IMR-90 (cell line): ENCODE data around the gene SCGB1C1. TPM values are rescaled to one million over a fixed set of nuclear protein-coding genes. Genes with fewer than 3 reads are reported as not detected.

Source experiments
- ATAC-seq: fragments of 200-7000 bp; cut with Tn5 transposase; 2 replicates; pipeline ENCODE4 v1.9.1; 2020; ENCODE audit warnings: low read depth, mild to moderate bottlenecking, moderate library complexity
- BruUV-seq: library from RNA; stranded (reverse); fragments of 400-500 nt; replicated peaks from 2 replicates; lab custom pipeline; 2021; lab: Mats Ljungman, UMichigan
- CTCF ChIA-PET: fragments of 300-600 bp; formaldehyde crosslinking; extraction: SDS; loops from one replicate; lab custom pipeline; 2021; ENCODE audit warnings: antibody characterized with exemption; lab: Yijun Ruan, JAX
- POLR2A ChIA-PET: fragments of 300-600 bp; sonication (Branson Sonifier 250); formaldehyde crosslinking; loops from one replicate; lab custom pipeline; 2022; ENCODE audit warnings: antibody characterized with exemption; ENCODE audit not compliant: unreplicated experiment; lab: Charles Lee
- DNase-seq: peaks from one replicate; pipeline ENCODE4 v3.0.0; 2013
- H2AFZ ChIP-seq: replicated peaks from 2 replicates; pipeline ENCODE3; 2013; ENCODE audit warnings: low read length, mild to moderate bottlenecking; ENCODE audit not compliant: poor library complexity
- H2AK5ac ChIP-seq: 2 replicates; pipeline ENCODE4 v1.6.1; 2013; ENCODE audit warnings: low read depth, low read length, inconsistent platforms
- H2AK9ac ChIP-seq: replicated peaks from 2 replicates; pipeline ENCODE3; 2013; ENCODE audit warnings: mild to moderate bottlenecking, low read depth, low read length, moderate library complexity; ENCODE audit not compliant: poor library complexity
- H2BK120ac ChIP-seq: 2 replicates; pipeline ENCODE4 v1.6.1; 2013; ENCODE audit warnings: low read depth, low read length, inconsistent platforms
- H2BK15ac ChIP-seq: 3 replicates; pipeline ENCODE4 v1.6.1; 2013; ENCODE audit warnings: low read depth, low read length, inconsistent platforms
- H2BK20ac ChIP-seq: 2 replicates; pipeline ENCODE4 v1.6.1; 2013; ENCODE audit warnings: low read depth, mild to moderate bottlenecking, inconsistent platforms, low read length, moderate library complexity
- H2BK5ac ChIP-seq: 2 replicates; pipeline ENCODE4 v1.6.1; 2013; ENCODE audit warnings: mild to moderate bottlenecking, low read depth, low read length, inconsistent platforms; ENCODE audit not compliant: poor library complexity, severe bottlenecking
- H3K14ac ChIP-seq: replicated peaks from 2 replicates; pipeline ENCODE4 v1.6.1; 2013; ENCODE audit warnings: low read depth, low read length, inconsistent platforms
- H3K18ac ChIP-seq: 2 replicates; pipeline ENCODE4 v1.6.1; 2013; ENCODE audit warnings: low read depth, low read length, control low read depth
- H3K23ac ChIP-seq: 2 replicates; pipeline ENCODE4 v1.6.1; 2013; ENCODE audit warnings: low read depth, low read length, inconsistent platforms
- H3K27ac ChIP-seq: 2 replicates; pipeline ENCODE4 v1.5.1; 2013; ENCODE audit warnings: mild to moderate bottlenecking, control low read depth, low read length; ENCODE audit not compliant: insufficient read depth
- H3K27me3 ChIP-seq: 2 replicates; pipeline ENCODE4 v1.6.1; 2013; ENCODE audit warnings: low read length; ENCODE audit not compliant: control insufficient read depth, insufficient read depth
- H3K36me3 ChIP-seq: 2 replicates; pipeline ENCODE4 v1.6.1; 2013; ENCODE audit warnings: low read length, mixed read lengths; ENCODE audit not compliant: control insufficient read depth, insufficient read depth
- H3K4ac ChIP-seq: 2 replicates; pipeline ENCODE4 v1.6.1; 2013; ENCODE audit warnings: low read depth, low read length, inconsistent platforms
- H3K4me1 ChIP-seq: 2 replicates; pipeline ENCODE4 v1.6.1; 2013; ENCODE audit warnings: low read length, mixed read lengths; ENCODE audit not compliant: control insufficient read depth, insufficient read depth
- H3K4me2 ChIP-seq: 2 replicates; pipeline ENCODE4 v1.6.1; 2013; ENCODE audit warnings: low read depth, mild to moderate bottlenecking, control low read depth, low read length, moderate library complexity
- H3K4me3 ChIP-seq: 2 replicates; pipeline ENCODE4 v1.5.1; 2013; ENCODE audit warnings: low read depth, mild to moderate bottlenecking, control low read depth, low read length, moderate library complexity; ENCODE audit not compliant: insufficient read depth
- H3K56ac ChIP-seq: 2 replicates; pipeline ENCODE4 v1.6.1; 2013; ENCODE audit warnings: low read length, inconsistent platforms; ENCODE audit not compliant: insufficient read depth; ENCODE audit errors: extremely low read depth
- H3K79me1 ChIP-seq, 2 experiments: 2 replicates each; pipeline ENCODE4 v1.6.1; 2013; ENCODE audit warnings: low read length in 2 of 2, inconsistent platforms in 1 of 2, low read depth in 1 of 2
- H3K9ac ChIP-seq: 2 replicates; pipeline ENCODE4 v1.6.1; 2013; ENCODE audit warnings: low read depth, low read length, control low read depth
- H3K9me1 ChIP-seq: 2 replicates; pipeline ENCODE4 v1.6.1; 2013; ENCODE audit warnings: low read length, inconsistent platforms; ENCODE audit not compliant: insufficient read depth
- H3K9me3 ChIP-seq: 2 replicates; pipeline ENCODE4 v1.6.1; 2013; ENCODE audit warnings: low read length; ENCODE audit not compliant: control insufficient read depth, insufficient read depth
- H4K20me1 ChIP-seq: 2 replicates; pipeline ENCODE4 v1.6.1; 2013; ENCODE audit warnings: low read length, inconsistent platforms; ENCODE audit not compliant: insufficient read depth
- H4K5ac ChIP-seq: 2 replicates; pipeline ENCODE4 v1.6.1; 2013; ENCODE audit warnings: mild to moderate bottlenecking, low read depth, low read length, control low read depth
- H4K8ac ChIP-seq, 2 experiments: 2 replicates each; pipeline ENCODE4 v1.6.1; 2013; ENCODE audit warnings: low read depth in 2 of 2, low read length in 2 of 2, control low read depth in 1 of 2, inconsistent platforms in 1 of 2
- H4K91ac ChIP-seq: 2 replicates; pipeline ENCODE4 v1.6.1; 2013; ENCODE audit warnings: low read depth, low read length, inconsistent platforms; ENCODE audit not compliant: insufficient read depth
- CEBPB ChIP-seq: IDR thresholded peaks from 2 replicates; pipeline ENCODE4 v1.6.1; 2012; ENCODE audit warnings: low read depth, low read length, improper control_type of control experiment
- CHD1 ChIP-seq: IDR thresholded peaks from 2 replicates; pipeline ENCODE4 v1.6.1; 2012; ENCODE audit warnings: low read depth, low read length, improper control_type of control experiment
- NFE2L2 ChIP-seq: fragments of 150-350 bp; IDR thresholded peaks from 2 replicates; pipeline ENCODE4 v1.6.1; 2016; ENCODE audit warnings: low read depth, mild to moderate bottlenecking, low read length
- POLR2A ChIP-seq: IDR thresholded peaks from 2 replicates; pipeline ENCODE4 v1.6.1; 2012; ENCODE audit warnings: mild to moderate bottlenecking, low read depth, low read length
- RCOR1 ChIP-seq: IDR thresholded peaks from 2 replicates; pipeline ENCODE4 v1.6.1; 2012; ENCODE audit warnings: mild to moderate bottlenecking, low read length, improper control_type of control experiment; ENCODE audit not compliant: insufficient replicate concordance
- RFX5 ChIP-seq: IDR thresholded peaks from 2 replicates; pipeline ENCODE4 v1.8.0; 2012; ENCODE audit warnings: low read depth, mild to moderate bottlenecking, low read length, moderate library complexity
- SMC3 ChIP-seq: fragments of 150-350 bp; IDR thresholded peaks from 2 replicates; pipeline ENCODE4 v1.6.1; 2016; ENCODE audit warnings: low read depth, mild to moderate bottlenecking, antibody characterized with exemption, low read length, moderate library complexity
- USF2 ChIP-seq: fragments of 150-350 bp; IDR thresholded peaks from 2 replicates; pipeline ENCODE4 v1.6.1; 2017; ENCODE audit warnings: mild to moderate bottlenecking, antibody characterized with exemption, low read length, low read depth
- WGBS, 2 experiments: methylation state at CpG; one replicate each; pipeline versions ENCODE4 v1.1.5 to v1.1.7; 2013; ENCODE audit warnings: missing lambda C conversion rate in 2 of 2; ENCODE audit not compliant: insufficient read length in 1 of 2; ENCODE audit errors: extremely low coverage in 2 of 2; 5-methylcytosine and 5-hydroxymethylcytosine counted together
- dilution Hi-C: fragments of 300-500 bp; cut with HindIII; formaldehyde crosslinking; loops from one replicate; pipeline ENCODE4 v1.14.3; 2018; ENCODE audit warnings: low sequenced_read_pairs; ENCODE audit not compliant: unreplicated experiment
- in situ Hi-C: fragments of 300-500 bp; cut with MboI; formaldehyde crosslinking; loops from 3 replicates; pipeline ENCODE4 v1.14.3; 2019; ENCODE audit warnings: low sequenced_read_pairs, inconsistent platforms, mixed read lengths
- intact Hi-C: fragments of 100-400 bp; cut with micrococcal nuclease; formaldehyde crosslinking; loops from 2 replicates; pipeline ENCODE4 v1.10.0; 2022
- polyA plus RNA-seq, 3 experiments: library from polyadenylated mRNA; depleted of rRNA; stranded (reverse); fragments of >200 nt; gene quantifications; 2 replicates each; pipeline ENCODE4 v1.2.3, GENCODE V29; 2012; ENCODE audit warnings: low replicate concordance in 1 of 3
- total RNA-seq: library from RNA; depleted of rRNA; stranded (reverse); fragments of >200 nt; gene quantifications from 2 replicates; pipeline ENCODE4 v1.2.3, GENCODE V29; 2012

The SCGB1C1 gene
- total and polyA plus RNA-seq, 2 of the 4 experiments (the other 2 are of a cell fraction): not detected

GRCh38 chr11:212150-213100 is 19.5 kb downstream of the SCGB1C1 start:
- CTCF ChIA-PET: no interaction called here
- Histone ChIP-seq H2BK15ac (no peak overlapping the region), H4K5ac (no peak overlapping the region), H3K27ac (no peak overlapping the region), H2BK20ac (no peak overlapping the region), H3K4me3 (no peak overlapping the region), H3K36me3 (peaks cover 64% of the 10 kb centered on the region), H3K9ac (no peak overlapping the region), H3K4me1 (peaks cover 23% of the 10 kb centered on the region), H2AK5ac (no peak overlapping the region), H3K4me2 (no peak overlapping the region), H2BK5ac (no peak overlapping the region), H4K8ac (no peak overlapping the region), H3K14ac (no peak overlapping the region), H2AK9ac (no peak overlapping the region), H3K79me1 (peaks cover 32 to 70% of the 10 kb centered on the region in 2 experiments), H4K20me1 (peaks cover 62% of the 10 kb centered on the region), H3K18ac (no peak overlapping the region), H4K91ac (no peak overlapping the region), H3K9me3 (no peaks in the 10 kb centered on the region), H3K9me1 (peaks cover 19% of the 10 kb centered on the region), H2BK120ac (no peak overlapping the region), H2AFZ (no peak overlapping the region), H3K56ac (no peak overlapping the region), H3K27me3 (no peaks in the 10 kb centered on the region), H3K23ac (no peak overlapping the region), H3K4ac (no peak overlapping the region)
- intact Hi-C loops (no loop called here), in situ Hi-C loops (no loop called here), dilution Hi-C loops (no loop called here)
- no peak for TF ChIP-seq CEBPB
- TF ChIP-seq CHD1: no peak
- no peak for TF ChIP-seq RFX5
- no peak for TF ChIP-seq POLR2A
- TF ChIP-seq SMC3: no peak
- TF ChIP-seq NFE2L2: no peak
- no peak for TF ChIP-seq USF2
- TF ChIP-seq RCOR1: no peak
- DNase-seq (no peak), ATAC-seq (no peak)
- 97% methylated on average over 5 of the region's 17 CpGs; no CpG with 5 or more reads in 1 of the 2 experiments for WGBS, 2 experiments
- POLR2A ChIA-PET: no interaction called here
- BruUV-seq: no TSS peak
